ENCODE results near the gene GRN. TPM values are rescaled to one million over a fixed set of nuclear protein-coding genes. Genes with fewer than 3 reads are reported as not detected.

GRN gene
- total RNA-seq, 1 donor from 2014 or later = 270 TPM

DNA sequence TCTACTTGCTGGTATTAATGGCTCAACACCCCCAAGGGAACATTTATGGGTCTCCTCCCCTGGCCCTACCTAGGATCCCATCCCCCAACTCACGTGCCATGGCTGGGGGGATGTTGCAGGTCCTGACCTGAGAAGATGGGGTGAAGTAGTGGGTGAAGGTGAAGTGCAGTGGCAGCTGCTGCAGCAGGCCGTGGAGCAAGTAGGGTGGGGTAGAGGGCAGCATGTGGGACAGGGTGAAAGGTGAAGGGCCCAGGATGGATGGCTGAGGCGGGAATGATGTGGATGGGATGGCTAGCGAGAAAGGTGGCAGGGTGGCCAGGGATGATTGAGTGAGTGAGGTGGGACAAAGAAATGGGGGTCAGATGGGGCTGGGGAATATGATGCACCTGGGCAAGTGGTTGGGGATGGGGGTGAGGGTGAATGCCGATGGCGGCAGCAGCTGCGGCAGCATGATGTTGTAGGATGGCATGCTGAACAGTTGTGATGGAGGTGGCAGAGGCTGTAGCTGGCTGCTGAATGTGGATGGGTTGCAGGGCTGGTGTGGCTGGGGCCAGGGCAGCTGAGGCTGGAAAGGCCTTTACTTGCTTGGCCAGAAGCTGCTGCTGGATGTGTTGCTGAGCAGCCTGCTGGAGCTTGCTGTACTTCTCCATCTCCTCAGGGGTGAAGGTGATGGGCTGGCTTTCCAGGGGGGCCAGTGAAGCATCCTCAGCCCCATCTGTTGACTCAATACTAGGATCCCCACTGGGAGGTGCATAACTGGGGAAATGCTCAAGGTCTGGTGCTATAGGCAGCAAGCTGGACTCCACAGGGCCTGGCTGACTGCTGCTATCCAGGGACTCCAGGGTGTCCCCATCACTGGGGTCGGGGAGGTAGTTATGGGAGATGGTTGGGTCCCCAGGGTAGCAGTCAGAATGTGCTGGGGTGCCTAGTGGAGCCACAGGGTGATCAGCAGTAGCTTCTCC is 52.7 kb downstream of the GRN start:
- Histone ChIP-seq H3K4me1 (ENCODE audit: control insufficient read depth in 3 of 3, insufficient read depth in 3 of 3, low read length in 3 of 3) (no peaks in the 10 kb centered on the region), H3K27me3 (ENCODE audit: control insufficient read depth in 3 of 3, insufficient read depth in 3 of 3, low read length in 3 of 3) (no peaks in the 10 kb centered on the region), H3K36me3 (ENCODE audit: control insufficient read depth in 3 of 3, insufficient read depth in 3 of 3, low read length in 3 of 3) (peaks cover 35 to 59% (median 47%) of the 10 kb centered on the region in 3 donors), H3K27ac (ENCODE audit: low read depth, low read length) (no peak overlapping the region), H3K9ac (ENCODE audit: low read depth in 1 of 3, low read length in 3 of 3) (no peak overlapping the region), H3K4me3 (ENCODE audit: low read length in 3 of 3) (no peak overlapping the region), H3K9me3 (ENCODE audit: control insufficient read depth in 3 of 3, low read length in 3 of 3) (no peaks in the 10 kb centered on the region)

DNA sequence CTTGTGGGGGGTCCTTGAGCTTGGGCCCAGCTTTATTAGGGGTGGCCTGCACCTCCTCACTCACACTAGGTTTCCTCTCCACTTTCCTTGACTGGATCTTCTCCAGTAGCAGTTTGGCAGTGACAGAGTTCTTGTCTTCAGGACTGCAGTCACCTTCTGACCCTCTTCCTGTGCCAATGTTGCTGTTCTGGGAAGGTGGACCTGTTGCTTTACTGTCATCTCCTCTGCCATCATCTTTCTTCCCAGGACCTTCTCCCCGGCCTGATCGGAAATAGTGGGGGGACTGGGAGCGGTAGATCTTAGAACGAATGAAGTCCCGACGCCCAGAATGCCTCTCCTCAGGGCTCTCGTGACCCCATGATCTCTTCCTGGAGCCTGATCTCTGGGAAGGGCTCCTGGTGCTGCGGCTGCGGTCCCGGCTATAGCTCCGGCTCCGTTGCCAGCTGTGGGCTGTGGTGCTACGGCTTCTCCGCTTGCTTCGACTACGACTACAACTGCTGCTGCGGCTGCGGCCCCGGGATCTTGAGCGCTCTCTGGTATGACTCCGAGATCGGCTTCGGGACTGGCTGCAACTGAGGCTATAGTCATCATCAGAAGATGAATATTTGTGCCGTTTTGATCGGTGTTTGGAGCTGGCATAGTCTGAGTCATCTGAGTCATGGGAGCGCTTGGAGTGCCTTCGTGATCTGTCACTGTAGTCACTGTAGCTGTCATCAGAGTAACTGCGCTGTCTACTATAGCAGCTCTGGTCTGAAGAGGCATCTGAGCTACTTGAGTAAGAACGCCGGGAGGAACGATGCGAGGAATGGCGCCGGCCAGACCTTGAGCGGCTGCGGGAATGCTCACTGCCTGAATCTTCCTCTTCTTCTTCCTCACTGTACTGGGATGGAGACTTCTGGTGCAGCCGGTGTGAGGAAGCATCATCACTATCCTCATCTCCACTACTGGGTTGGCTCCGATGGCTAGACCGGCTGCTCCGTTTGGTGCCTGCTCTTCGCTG is 53.9 kb downstream of the GRN start:
- no peaks in the 10 kb centered on the region for H3K27me3 ChIP-seq (ENCODE audit: control insufficient read depth in 3 of 3, insufficient read depth in 3 of 3, low read length in 3 of 3)
- peaks cover 35 to 59% (median 55%) of the 10 kb centered on the region in 3 donors for H3K36me3 ChIP-seq (ENCODE audit: control insufficient read depth in 3 of 3, insufficient read depth in 3 of 3, low read length in 3 of 3)
- no peaks in the 10 kb centered on the region for H3K4me1 ChIP-seq (ENCODE audit: control insufficient read depth in 3 of 3, insufficient read depth in 3 of 3, low read length in 3 of 3)
- H3K9me3 ChIP-seq (ENCODE audit: control insufficient read depth in 3 of 3, low read length in 3 of 3) = no peaks in the 10 kb centered on the region
- H3K9ac ChIP-seq (ENCODE audit: low read depth in 1 of 3, low read length in 3 of 3) = no peak overlapping the region
- no peak overlapping the region for H3K27ac ChIP-seq (ENCODE audit: low read depth, low read length)
- no peak overlapping the region for H3K4me3 ChIP-seq (ENCODE audit: low read length in 3 of 3)

DNA sequence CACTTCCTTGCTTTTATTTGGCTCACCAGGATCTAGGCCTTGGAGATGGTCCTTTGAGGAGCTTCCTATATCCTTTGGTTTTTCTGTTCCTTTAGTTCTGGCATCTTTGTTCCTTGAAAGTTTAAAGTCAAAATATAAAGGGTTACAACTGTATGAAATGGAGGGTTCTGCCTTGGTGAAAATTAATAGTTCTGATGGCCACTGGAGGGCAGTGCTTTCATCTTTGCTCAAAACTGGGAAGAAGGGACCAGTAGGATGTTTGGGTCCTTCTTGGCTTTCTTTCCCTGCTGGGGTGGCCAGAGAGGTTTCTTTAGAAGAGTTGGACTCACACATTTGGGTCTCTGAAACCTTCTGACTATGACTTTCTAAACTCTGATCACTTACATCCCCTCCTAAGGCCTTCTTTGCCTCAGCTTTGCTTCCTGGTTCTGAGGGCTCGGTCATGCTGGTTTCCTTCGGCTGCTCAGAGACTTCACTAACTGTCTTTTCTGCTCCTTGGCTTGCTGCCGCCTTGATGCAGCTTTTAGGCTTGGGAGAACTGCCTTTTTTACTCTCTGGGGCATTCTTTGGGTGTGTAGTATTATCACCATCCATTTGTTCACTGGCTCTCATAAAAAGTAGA is 55.2 kb downstream of the GRN start:
- no peak overlapping the region for H3K4me3 ChIP-seq (ENCODE audit: low read length in 3 of 3)
- peaks cover 35 to 60% (median 59%) of the 10 kb centered on the region in 3 donors for H3K36me3 ChIP-seq (ENCODE audit: control insufficient read depth in 3 of 3, insufficient read depth in 3 of 3, low read length in 3 of 3)
- H3K9me3 ChIP-seq (ENCODE audit: control insufficient read depth in 3 of 3, low read length in 3 of 3) = no peaks in the 10 kb centered on the region
- H3K27ac ChIP-seq (ENCODE audit: low read depth, low read length) = no peak overlapping the region
- no peaks in the 10 kb centered on the region for H3K27me3 ChIP-seq (ENCODE audit: control insufficient read depth in 3 of 3, insufficient read depth in 3 of 3, low read length in 3 of 3)
- no peak overlapping the region for H3K9ac ChIP-seq (ENCODE audit: low read depth in 1 of 3, low read length in 3 of 3)
- H3K4me1 ChIP-seq (ENCODE audit: control insufficient read depth in 3 of 3, insufficient read depth in 3 of 3, low read length in 3 of 3) = no peaks in the 10 kb centered on the region

Small RNA genes lying within 50 kb of the gene (small RNA-seq; reads per million reads assigned to genes)
- not detected for gene RF00012
- not detected for gene RNU6-453P

Other genes starting within 250 kb of the GRN start
- gene HDAC5, start 221.7 kb upstream of the GRN start, total RNA-seq = 44.4 TPM
- 1.0 TPM for gene HROB, start 203.4 kb upstream of the GRN start, total RNA-seq
- 4.7 TPM for gene ASB16, start 174.6 kb upstream of the GRN start, total RNA-seq
- 24.0 TPM for gene TMUB2, start 158.3 kb upstream of the GRN start, total RNA-seq
- gene ATXN7L3, start 145.4 kb upstream of the GRN start, total RNA-seq = 21.4 TPM
- gene UBTF, start 125.6 kb upstream of the GRN start, total RNA-seq = 51.7 TPM
- gene SLC4A1, start 77.2 kb upstream of the GRN start, total RNA-seq = 47.0 TPM
- gene RUNDC3A, start 36.7 kb upstream of the GRN start, total RNA-seq = 6.8 TPM
- gene SLC25A39, start 20.5 kb upstream of the GRN start, total RNA-seq = 65.2 TPM
- 38.6 TPM for gene FAM171A2, start 18.6 kb downstream of the GRN start, total RNA-seq
- 2.6 TPM for gene ITGA2B, start 44.3 kb downstream of the GRN start, total RNA-seq
- gene GPATCH8, start 158.1 kb downstream of the GRN start, total RNA-seq = 25.1 TPM
- gene FZD2, start 212.2 kb downstream of the GRN start, total RNA-seq = 8.9 TPM